T-helper 1 cell treated with Interleukin-12 subunit alpha and Interleukin-12 subunit beta and Interleukin-4 antibody, amounts not matched to agents 30 μg/mL and 1 μg/mL, for 36 hours (primary cell): ENCODE measurements around the gene ING3.

ENCODE experiments used
- H3K27ac Mint-ChIP-seq: one replicate; pipeline ENCODE4 v1.8.0; 2021; ENCODE audit warnings: mild to moderate bottlenecking, mixed read lengths
- H3K27me3 Mint-ChIP-seq: one replicate; pipeline ENCODE4 v1.8.0; 2021; ENCODE audit warnings: low read depth, mixed read lengths
- H3K36me3 Mint-ChIP-seq: one replicate; pipeline ENCODE4 v1.8.0; 2021; ENCODE audit warnings: low read depth, mixed read lengths
- H3K4me1 Mint-ChIP-seq: one replicate; pipeline ENCODE4 v1.8.0; 2021; ENCODE audit warnings: low read depth, mixed read lengths
- H3K4me3 Mint-ChIP-seq: one replicate; pipeline ENCODE4 v1.8.0; 2021; ENCODE audit warnings: mild to moderate bottlenecking, moderate library complexity, mixed read lengths
- H3K9me3 Mint-ChIP-seq: one replicate; pipeline ENCODE4 v1.8.0; 2021; ENCODE audit warnings: mixed read lengths

The ING3 gene

GRCh38 chr7:120950539-120951308 is at the start of gene ING3:
Gene ING3 (plus strand): TSS chr7:120950777. CDS start chr7:120950897, 120 bp downstream.
- peaks cover 15% of the 10 kb centered on the region for H3K27me3 Mint-ChIP-seq
- peaks cover 17% of the 10 kb centered on the region for H3K36me3 Mint-ChIP-seq
- peaks cover 15% of the 10 kb centered on the region for H3K4me1 Mint-ChIP-seq
- peak within 1 kb of the TSS; percentile 96 for H3K27ac Mint-ChIP-seq
- H3K4me3 Mint-ChIP-seq: peak within 1 kb of the TSS; percentile 94
- H3K9me3 Mint-ChIP-seq: no peaks in the 10 kb centered on the region

GRCh38 chr7:120915314-120916105 is 35.1 kb upstream of the ING3 start:
- Mint-ChIP-seq H3K4me1 (no peaks in the 10 kb centered on the region), H3K27ac (no peak overlapping the region), H3K27me3 (peaks cover 8% of the 10 kb centered on the region), H3K36me3 (no peaks in the 10 kb centered on the region), H3K9me3 (no peaks in the 10 kb centered on the region), H3K4me3 (no peak overlapping the region)

- Mint-ChIP-seq H3K9me3 (no peaks in the 10 kb centered on the region), H3K27me3 (peaks cover 8% of the 10 kb centered on the region), H3K27ac (no peak overlapping the region), H3K4me3 (no peak overlapping the region), H3K36me3 (no peaks in the 10 kb centered on the region), H3K4me1 (no peaks in the 10 kb centered on the region)
Observed at GRCh38 chr7:120916121-120916520, 34.5 kb upstream of the ING3 start.

GRCh38 chr7:120916538-120916937 is 34.0 kb upstream of the ING3 start:
- peaks cover 8% of the 10 kb centered on the region for H3K27me3 Mint-ChIP-seq
- H3K9me3 Mint-ChIP-seq: no peaks in the 10 kb centered on the region
- H3K4me1 Mint-ChIP-seq: no peaks in the 10 kb centered on the region
- no peaks in the 10 kb centered on the region for H3K36me3 Mint-ChIP-seq
- no peak overlapping the region for H3K4me3 Mint-ChIP-seq
- no peak overlapping the region for H3K27ac Mint-ChIP-seq

GRCh38 chr7:120919466-120919865 is 31.1 kb upstream of the ING3 start:
- H3K9me3 Mint-ChIP-seq: no peaks in the 10 kb centered on the region
- peaks cover 12% of the 10 kb centered on the region for H3K27me3 Mint-ChIP-seq
- no peaks in the 10 kb centered on the region for H3K4me1 Mint-ChIP-seq
- no peak overlapping the region for H3K27ac Mint-ChIP-seq
- no peak overlapping the region for H3K4me3 Mint-ChIP-seq
- H3K36me3 Mint-ChIP-seq: no peaks in the 10 kb centered on the region

- Mint-ChIP-seq H3K9me3 (no peaks in the 10 kb centered on the region), H3K27ac (no peak overlapping the region), H3K27me3 (peaks cover 12% of the 10 kb centered on the region), H3K4me3 (no peak overlapping the region), H3K36me3 (no peaks in the 10 kb centered on the region), H3K4me1 (no peaks in the 10 kb centered on the region)
Observed at GRCh38 chr7:120920034-120920433, 30.5 kb upstream of the ING3 start.

- H3K9me3 Mint-ChIP-seq: no peaks in the 10 kb centered on the region
- no peak overlapping the region for H3K27ac Mint-ChIP-seq
- H3K4me3 Mint-ChIP-seq: no peak overlapping the region
- H3K27me3 Mint-ChIP-seq: peaks cover 12% of the 10 kb centered on the region
- H3K36me3 Mint-ChIP-seq: no peaks in the 10 kb centered on the region
- H3K4me1 Mint-ChIP-seq: no peaks in the 10 kb centered on the region
Observed at GRCh38 chr7:120920591-120921274, 29.8 kb upstream of the ING3 start.

- Mint-ChIP-seq H3K27me3 (peaks cover 15% of the 10 kb centered on the region), H3K27ac (no peak overlapping the region), H3K4me3 (no peak overlapping the region), H3K9me3 (no peaks in the 10 kb centered on the region), H3K4me1 (no peaks in the 10 kb centered on the region), H3K36me3 (no peaks in the 10 kb centered on the region)
Observed at GRCh38 chr7:120924837-120925236, 25.7 kb upstream of the ING3 start.

GRCh38 chr7:120925392-120925791 is 25.2 kb upstream of the ING3 start:
- no peaks in the 10 kb centered on the region for H3K36me3 Mint-ChIP-seq

GRCh38 chr7:120926943-120927346 is 23.6 kb upstream of the ING3 start:
- Mint-ChIP-seq H3K9me3 (no peaks in the 10 kb centered on the region), H3K27me3 (peaks cover 26% of the 10 kb centered on the region), H3K4me1 (no peaks in the 10 kb centered on the region), H3K36me3 (no peaks in the 10 kb centered on the region), H3K27ac (no peak overlapping the region), H3K4me3 (no peak overlapping the region)

More at GRCh38 chr7:120925392-120925791, 25.2 kb upstream of the ING3 start:
- H3K27ac Mint-ChIP-seq: no peak overlapping the region
- H3K4me3 Mint-ChIP-seq: no peak overlapping the region
- H3K27me3 Mint-ChIP-seq: peaks cover 14% of the 10 kb centered on the region
- H3K4me1 Mint-ChIP-seq: no peaks in the 10 kb centered on the region
- no peaks in the 10 kb centered on the region for H3K9me3 Mint-ChIP-seq

GRCh38 chr7:120927454-120928103 is 23.0 kb upstream of the ING3 start:
- no peak overlapping the region for H3K4me3 Mint-ChIP-seq
- no peaks in the 10 kb centered on the region for H3K4me1 Mint-ChIP-seq
- H3K27ac Mint-ChIP-seq: no peak overlapping the region
- no peaks in the 10 kb centered on the region for H3K9me3 Mint-ChIP-seq
- peaks cover 31% of the 10 kb centered on the region for H3K27me3 Mint-ChIP-seq
- H3K36me3 Mint-ChIP-seq: no peaks in the 10 kb centered on the region

GRCh38 chr7:120931243-120931642 is 19.3 kb upstream of the ING3 start:
- Mint-ChIP-seq H3K4me3 (no peak overlapping the region), H3K27ac (no peak overlapping the region), H3K4me1 (no peaks in the 10 kb centered on the region)

GRCh38 chr7:120933475-120933874 is 17.1 kb upstream of the ING3 start:
- H3K9me3 Mint-ChIP-seq: no peaks in the 10 kb centered on the region
- H3K4me1 Mint-ChIP-seq: no peaks in the 10 kb centered on the region
- no peak overlapping the region for H3K4me3 Mint-ChIP-seq
- H3K36me3 Mint-ChIP-seq: no peaks in the 10 kb centered on the region
- H3K27me3 Mint-ChIP-seq: peaks cover 38% of the 10 kb centered on the region
- no peak overlapping the region for H3K27ac Mint-ChIP-seq

More at GRCh38 chr7:120931243-120931642, 19.3 kb upstream of the ING3 start:
- Mint-ChIP-seq H3K27me3 (peaks cover 42% of the 10 kb centered on the region), H3K36me3 (no peaks in the 10 kb centered on the region), H3K9me3 (no peaks in the 10 kb centered on the region)

GRCh38 chr7:120939345-120939744 is 11.2 kb upstream of the ING3 start:
- Mint-ChIP-seq H3K27me3 (peaks cover 19% of the 10 kb centered on the region), H3K9me3 (no peaks in the 10 kb centered on the region), H3K4me1 (no peaks in the 10 kb centered on the region), H3K36me3 (no peaks in the 10 kb centered on the region), H3K4me3 (no peak overlapping the region), H3K27ac (no peak overlapping the region)
